Mesodermal cell (in vitro differentiated cells): ENCODE measurements around the gene DDX39A.

Experiments used
- H3K27ac ChIP-seq: 2 replicates; pipeline ENCODE4 v1.7.0; 2013; ENCODE audit warnings: mild to moderate bottlenecking, low read depth, low read length, moderate library complexity; ENCODE audit not compliant: severe bottlenecking
- H3K36me3 ChIP-seq: 2 replicates; pipeline ENCODE4 v1.7.1; 2013; ENCODE audit warnings: mild to moderate bottlenecking, low read length, moderate library complexity; ENCODE audit not compliant: control insufficient read depth, insufficient read depth
- H3K4me1 ChIP-seq: one replicate; pipeline ENCODE4 v1.7.1; 2013; ENCODE audit warnings: mild to moderate bottlenecking, low read length; ENCODE audit not compliant: insufficient read depth, control insufficient read depth, poor library complexity, severe bottlenecking
- H3K4me3 ChIP-seq: 2 replicates; pipeline ENCODE4 v1.7.0; 2013; ENCODE audit warnings: low read length, control low read depth, mild to moderate bottlenecking; ENCODE audit not compliant: insufficient read depth, poor library complexity, severe bottlenecking; ENCODE audit errors: extremely low read depth
- H3K9me3 ChIP-seq: 2 replicates; pipeline ENCODE4 v1.7.1; 2013; ENCODE audit warnings: mild to moderate bottlenecking, low read length, moderate library complexity; ENCODE audit not compliant: control insufficient read depth
- WGBS, 2 experiments: methylation state at CpG; one replicate each; pipeline ENCODE4 v1.1.5; 2013; ENCODE audit warnings: missing lambda C conversion rate in 2 of 2; ENCODE audit not compliant: insufficient coverage in 2 of 2; 5-methylcytosine and 5-hydroxymethylcytosine counted together

Gene DDX39A

GRCh38 chr19:14433554-14434501 lies 14.7 kb upstream of the DDX39A start:
- H3K27ac ChIP-seq = no peak overlapping the region
- WGBS, 2 experiments = 11 to 27% methylated on average over 26 to 36 of the region's 52 CpGs
- peaks cover 10% of the 10 kb centered on the region for H3K4me1 ChIP-seq
- H3K36me3 ChIP-seq = peaks cover 6% of the 10 kb centered on the region
- peak overlapping the region; percentile 67 for H3K4me3 ChIP-seq
- H3K9me3 ChIP-seq = no peaks in the 10 kb centered on the region

DNA sequence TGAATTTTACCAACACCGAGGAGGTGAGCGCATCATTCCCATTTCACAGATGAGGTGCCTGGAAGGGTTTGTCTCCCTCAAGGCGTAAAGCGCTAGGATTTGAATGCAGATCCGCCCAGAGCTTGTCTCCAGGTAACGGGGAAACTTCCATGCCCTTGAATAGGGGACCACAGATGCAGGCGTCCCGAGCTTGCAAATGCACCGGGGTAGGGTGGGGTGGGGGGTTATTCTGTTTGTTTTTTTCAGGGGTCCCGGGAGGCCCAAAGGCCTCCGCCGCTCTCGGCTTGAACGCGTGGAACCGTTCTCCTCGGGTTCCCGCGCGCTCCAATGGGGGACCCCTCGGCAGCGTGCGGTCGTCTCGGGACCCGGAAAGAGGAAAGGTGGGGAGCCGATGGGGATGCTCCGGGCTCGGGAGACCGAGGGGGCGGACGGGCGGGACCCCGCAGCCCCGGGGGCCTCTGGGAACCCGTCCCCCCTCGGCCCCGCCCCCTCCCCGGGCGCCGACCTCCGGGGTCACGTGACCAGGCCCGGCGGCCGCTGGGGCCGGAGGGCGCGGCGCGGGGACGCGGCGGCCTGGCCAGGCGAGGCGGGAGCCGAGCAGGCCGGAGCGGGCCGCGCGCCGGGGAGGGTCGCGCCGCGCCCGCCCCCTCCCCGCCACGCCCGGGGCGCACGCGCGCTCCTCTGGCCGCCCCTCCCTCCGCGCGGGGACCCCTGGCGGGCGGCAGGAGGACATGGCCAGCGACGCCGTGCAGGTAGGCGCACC lies 13.8 kb upstream of the DDX39A start, which contains the start of gene PKN1:
Gene PKN1 (plus strand): TSS at position 516 of the 763 bp plus-strand sequence. CDS start 216 bp downstream, at position 732.
- H3K4me1 ChIP-seq = peaks cover 10% of the 10 kb centered on the region
- H3K27ac ChIP-seq = no peak within 1 kb of the TSS
- H3K36me3 ChIP-seq = peaks cover 6% of the 10 kb centered on the region
- WGBS, 2 experiments = 5% methylated on average over 44 to 45 of the region's 85 CpGs
- peak within 1 kb of the TSS; percentile 67 for H3K4me3 ChIP-seq
- H3K9me3 ChIP-seq = no peaks in the 10 kb centered on the region

DNA sequence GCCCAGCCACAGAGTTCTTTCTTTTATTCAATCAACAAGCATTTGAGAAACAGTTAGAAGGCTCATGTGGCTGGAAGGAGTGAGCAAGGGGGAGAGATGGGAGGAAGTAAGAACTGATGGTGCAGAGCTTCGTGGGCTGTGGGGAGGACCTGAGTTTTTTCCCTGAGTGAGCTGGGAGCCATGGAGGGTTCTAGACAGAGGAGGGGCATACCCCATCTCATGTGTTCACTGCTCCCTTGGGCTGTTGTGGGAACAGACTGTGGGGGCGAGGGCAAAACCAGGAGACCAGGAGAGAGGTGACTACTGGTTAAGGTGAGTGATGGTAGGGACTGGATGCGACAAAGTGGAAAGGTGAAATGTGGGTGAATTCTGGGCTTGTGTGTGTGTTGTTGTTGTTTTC lies 11.6 kb upstream of the DDX39A start:
- peaks cover 10% of the 10 kb centered on the region for H3K4me1 ChIP-seq
- H3K27ac ChIP-seq = no peak overlapping the region
- 86 to 90% methylated on average over 2 of the region's 3 CpGs for WGBS, 2 experiments
- H3K36me3 ChIP-seq = no peaks in the 10 kb centered on the region
- H3K9me3 ChIP-seq = no peaks in the 10 kb centered on the region
- H3K4me3 ChIP-seq = no peak overlapping the region

DNA sequence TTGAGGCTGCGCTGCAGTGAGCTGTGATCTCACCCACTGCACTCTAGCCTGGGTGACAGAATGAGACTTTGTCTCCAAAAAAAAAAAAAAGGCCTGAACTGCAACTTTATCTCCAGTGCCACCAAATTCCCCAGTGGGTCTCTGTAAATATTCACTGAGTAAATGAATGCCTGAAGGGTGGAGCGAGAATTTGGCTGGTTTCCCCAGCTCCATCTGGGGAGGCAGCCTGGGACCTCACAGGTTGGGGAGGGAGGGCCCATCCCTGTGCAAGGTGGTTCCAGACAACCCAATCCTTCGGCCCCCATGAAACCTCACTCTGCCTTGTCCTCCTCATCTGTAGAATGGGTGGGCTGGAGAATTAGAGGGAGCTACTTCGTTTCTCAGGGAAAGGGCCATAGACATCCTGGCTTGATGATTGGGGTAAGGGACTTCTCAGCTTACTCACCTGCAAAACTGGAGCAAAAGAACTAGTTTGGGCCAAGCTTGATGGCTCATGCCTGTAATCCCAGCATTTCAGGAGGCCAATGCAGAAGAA lies 9.8 kb upstream of the DDX39A start:
- Histone ChIP-seq H3K4me1 (peaks cover 1% of the 10 kb centered on the region), H3K9me3 (no peaks in the 10 kb centered on the region), H3K27ac (no peak overlapping the region), H3K4me3 (no peak overlapping the region), H3K36me3 (no peaks in the 10 kb centered on the region)
- 83 to 100% methylated on average over 2 of the region's 4 CpGs for WGBS, 2 experiments

GRCh38 chr19:14427461-14427860 lies 8.3 kb upstream of the DDX39A start:
- no peak overlapping the region for H3K27ac ChIP-seq
- 79 to 80% methylated on average over 1 to 2 of the region's 2 CpGs for WGBS, 2 experiments

DNA sequence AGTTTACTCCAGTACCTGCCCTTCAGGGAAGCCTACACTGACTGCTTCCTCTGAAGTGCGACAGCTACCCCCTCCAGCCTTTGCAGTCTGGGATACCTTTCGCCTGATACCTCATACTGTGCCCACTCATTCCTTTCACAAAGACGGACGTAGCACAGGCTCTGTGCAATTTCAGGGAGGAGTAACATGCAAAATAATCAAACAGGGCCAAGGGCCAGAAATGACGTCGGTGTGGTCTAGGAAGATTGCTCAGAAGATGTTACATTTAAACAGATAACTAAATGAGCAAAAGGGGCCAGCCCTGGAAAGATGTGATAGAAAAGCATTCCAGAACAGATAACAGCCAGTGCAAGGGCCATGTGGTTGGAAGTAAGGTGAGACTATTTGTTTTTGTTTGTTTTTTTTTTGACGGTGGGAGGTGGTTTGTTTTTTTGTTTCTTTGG lies 6.6 kb upstream of the DDX39A start:
- H3K9me3 ChIP-seq = no peaks in the 10 kb centered on the region
- 84 to 94% methylated on average over 3 to 7 of the region's 7 CpGs for WGBS, 2 experiments

More at GRCh38 chr19:14427461-14427860, 8.3 kb upstream of the DDX39A start:
- Histone ChIP-seq H3K36me3 (no peaks in the 10 kb centered on the region), H3K9me3 (no peaks in the 10 kb centered on the region), H3K4me1 (no peaks in the 10 kb centered on the region), H3K4me3 (no peak overlapping the region)

DNA sequence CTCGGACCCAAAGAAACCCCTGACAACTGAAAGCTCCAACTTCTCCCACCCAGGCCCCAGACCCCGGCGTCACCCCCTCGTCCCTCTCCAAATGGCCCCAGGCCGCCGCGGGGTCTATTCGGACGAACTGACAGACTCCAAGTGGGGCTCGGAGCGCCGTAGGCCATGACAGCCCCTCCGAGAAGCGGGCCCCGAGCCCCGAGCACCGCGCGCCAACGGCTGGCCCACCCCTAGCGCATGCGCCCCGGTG lies 360 bp downstream of the DDX39A start:
- H3K4me3 ChIP-seq = peak overlapping the region; percentile 90
- 0% methylated on average over 11 to 23 of the region's 23 CpGs for WGBS, 2 experiments
- H3K4me1 ChIP-seq = peaks cover 6% of the 10 kb centered on the region
- no peaks in the 10 kb centered on the region for H3K9me3 ChIP-seq
- H3K27ac ChIP-seq = peak overlapping the region; percentile 96
- H3K36me3 ChIP-seq = peaks cover 34% of the 10 kb centered on the region

More for the DNA sequence above, 6.6 kb upstream of the DDX39A start:
- no peak overlapping the region for H3K4me3 ChIP-seq
- H3K4me1 ChIP-seq = no peaks in the 10 kb centered on the region
- no peaks in the 10 kb centered on the region for H3K36me3 ChIP-seq
- no peak overlapping the region for H3K27ac ChIP-seq

GRCh38 chr19:14416817-14417231 lies 2.3 kb downstream of the DDX39A start:
- peaks cover 54% of the 10 kb centered on the region for H3K36me3 ChIP-seq
- no peak overlapping the region for H3K4me3 ChIP-seq
- 90 to 95% methylated on average over 4 to 6 of the region's 6 CpGs for WGBS, 2 experiments
- peaks cover 9% of the 10 kb centered on the region for H3K4me1 ChIP-seq
- H3K27ac ChIP-seq = no peak overlapping the region
- no peaks in the 10 kb centered on the region for H3K9me3 ChIP-seq

DNA sequence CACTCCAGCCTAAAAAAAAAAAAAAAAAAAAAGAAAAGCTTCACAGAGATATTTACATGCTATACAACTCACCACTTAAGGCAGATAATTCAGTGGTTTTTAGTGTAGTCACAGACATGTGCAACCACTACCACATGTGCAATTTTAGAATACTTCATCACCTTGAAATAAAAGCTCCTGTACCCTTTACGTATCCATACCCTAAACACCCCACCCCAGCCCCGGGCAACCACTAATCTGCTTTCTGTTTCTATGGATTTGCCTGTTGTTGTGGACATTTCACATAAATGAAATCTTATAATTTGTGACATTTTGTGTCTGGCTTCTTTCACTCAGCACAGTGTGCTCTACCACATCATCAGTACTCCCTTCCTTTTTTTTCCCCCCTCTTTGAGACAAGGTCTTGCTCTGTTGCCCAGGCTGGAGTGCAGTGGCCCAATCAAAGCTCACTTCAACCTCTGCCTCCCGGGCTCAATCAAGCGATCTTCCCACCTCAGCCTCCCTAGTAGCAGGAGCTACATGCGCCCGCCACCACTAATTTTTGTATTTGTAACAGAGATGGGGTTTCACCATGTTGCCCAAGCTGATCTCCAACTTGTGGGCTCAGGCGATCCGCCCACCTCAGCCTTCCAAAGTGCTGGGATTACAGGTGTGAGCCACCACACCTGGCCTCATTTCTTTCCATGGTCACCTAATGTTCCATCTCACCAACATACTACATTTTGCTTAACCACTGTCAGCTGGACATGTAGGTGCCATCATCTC lies 4.0 kb downstream of the DDX39A start:
- H3K4me3 ChIP-seq = no peak overlapping the region
- no peaks in the 10 kb centered on the region for H3K9me3 ChIP-seq
- H3K27ac ChIP-seq = no peak overlapping the region
- WGBS, 2 experiments = 87 to 98% methylated on average over 4 to 6 of the region's 8 CpGs
- H3K36me3 ChIP-seq = peaks cover 71% of the 10 kb centered on the region
- H3K4me1 ChIP-seq = peaks cover 9% of the 10 kb centered on the region

DNA sequence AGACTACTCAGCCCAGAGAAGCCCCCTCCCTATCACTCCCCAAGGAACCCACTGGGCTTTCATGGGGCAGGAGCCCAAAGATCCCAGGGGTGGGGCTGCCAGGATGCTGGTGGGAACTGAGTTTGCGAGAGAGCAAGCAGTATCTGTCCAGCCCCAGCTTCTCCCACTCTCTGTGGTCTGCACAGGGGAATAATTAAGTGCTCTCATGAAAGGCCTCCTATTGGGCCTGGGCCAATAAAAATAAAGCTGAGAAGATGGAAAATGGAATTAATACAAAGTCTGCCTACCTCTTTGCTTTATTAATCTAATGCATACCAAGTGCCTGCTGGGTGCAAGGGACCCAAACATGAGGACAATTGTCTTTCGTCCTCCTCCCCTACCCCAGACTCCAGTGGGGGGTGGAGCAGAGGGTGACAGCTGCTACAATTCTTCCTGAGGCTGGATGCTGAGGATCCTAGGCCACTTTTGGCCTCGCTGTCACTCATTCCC lies 5.4 kb downstream of the DDX39A start:
- no peak overlapping the region for H3K27ac ChIP-seq
- WGBS, 2 experiments = 90 to 93% methylated on average over 1 to 2 of the region's 3 CpGs
- peaks cover 9% of the 10 kb centered on the region for H3K4me1 ChIP-seq
- H3K9me3 ChIP-seq = no peaks in the 10 kb centered on the region
- H3K4me3 ChIP-seq = no peak overlapping the region
- peaks cover 85% of the 10 kb centered on the region for H3K36me3 ChIP-seq
